ENCODE results near the gene CEP63. TPM values are rescaled to one million over a fixed set of nuclear protein-coding genes. Genes with fewer than 3 reads are reported as not detected.

The CEP63 gene
- polyA plus RNA-seq, 2 donors = 10.1 to 11.7 TPM

Other genes with a start within 250 kb of the CEP63 start
- gene RYK, start 235.2 kb upstream of the CEP63 start, polyA plus RNA-seq = 10 to 100 TPM; 24.7 to 25.4 TPM
- 10 to 100 TPM; 21.2 to 23.2 TPM for gene AMOTL2, start 111.6 kb upstream of the CEP63 start, polyA plus RNA-seq
- gene ANAPC13, start 72 bp upstream of the CEP63 start, polyA plus RNA-seq = 10 to 100 TPM; 15.7 to 33.0 TPM
- under 1 TPM; 0.02 to 0.08 TPM for gene KY, start 165.0 kb downstream of the CEP63 start, polyA plus RNA-seq